ENCODE measurements around the gene SETD1B.

- TF ChIP-seq TAF1 (IDR thresholded peaks at IDR 0.05; ENCODE audit: borderline replicate concordance, low read depth, low read length), result no peak
- no peak for TF ChIP-seq POLR2A (IDR thresholded peaks at IDR 0.05; ENCODE audit: low read depth, low read length)
Measured at GRCh38 chr12:121808623-121809022, 4.8 kb downstream of the SETD1B start.

All from GM12892 (cell line).